ACHN (cell line): ENCODE results near the gene GDF11.

Experiments used
- DNase-seq: peaks from one replicate; pipeline ENCODE4 v3.0.0-alpha.2; 2015
- in situ Hi-C: cut with HindIII; loops from 2 replicates; pipeline ENCODE4 v1.10.0; 2017; ENCODE audit warnings: low sequenced_read_pairs, low pct_ligation_motif_present, low pct_unique_long_range_greater_than_20kb

Gene GDF11

GRCh38 chr12:55705782-55706402 lies 37.0 kb upstream of the GDF11 start:
- in situ Hi-C loops: no loop called here
- peak; percentile 46 for DNase-seq

DNA sequence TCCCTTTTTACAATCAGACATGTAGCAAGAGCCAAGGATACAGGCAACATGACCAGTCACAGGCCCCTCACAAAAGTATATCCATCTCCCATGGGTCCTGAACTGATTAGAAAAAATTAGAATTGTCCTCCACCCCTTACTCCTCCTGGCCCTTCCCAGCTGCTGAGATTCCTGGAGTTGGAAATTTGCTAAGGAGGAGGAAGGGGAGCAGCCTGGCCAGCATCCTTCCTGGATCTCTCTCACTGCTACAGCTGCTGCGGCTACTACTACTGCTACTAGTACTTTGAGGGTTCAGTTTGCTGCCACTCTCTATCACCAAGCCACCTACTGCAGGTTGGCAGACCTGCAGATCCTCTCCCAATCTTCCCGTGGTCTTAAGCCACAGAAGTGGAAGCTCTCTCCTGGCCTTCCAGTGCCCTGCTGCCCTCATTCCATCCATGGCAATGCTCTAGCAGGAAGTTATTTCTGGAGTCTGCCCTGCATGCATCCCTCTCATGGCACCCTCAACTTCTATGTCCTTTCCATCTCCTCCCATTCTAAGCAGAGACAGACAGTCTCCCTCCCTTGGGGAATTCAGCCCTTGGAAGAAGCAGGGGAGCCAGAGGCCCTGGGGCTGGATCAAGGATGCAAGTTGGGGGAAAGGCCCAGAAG lies 36.2 kb upstream of the GDF11 start:
- in situ Hi-C loops: no loop called here

GRCh38 chr12:55707219-55707671 lies 35.7 kb upstream of the GDF11 start:
- in situ Hi-C loops: no loop called here
- DNase-seq: peak; percentile 35

More for the DNA sequence above, 36.2 kb upstream of the GDF11 start:
- DNase-seq: no peak

DNA sequence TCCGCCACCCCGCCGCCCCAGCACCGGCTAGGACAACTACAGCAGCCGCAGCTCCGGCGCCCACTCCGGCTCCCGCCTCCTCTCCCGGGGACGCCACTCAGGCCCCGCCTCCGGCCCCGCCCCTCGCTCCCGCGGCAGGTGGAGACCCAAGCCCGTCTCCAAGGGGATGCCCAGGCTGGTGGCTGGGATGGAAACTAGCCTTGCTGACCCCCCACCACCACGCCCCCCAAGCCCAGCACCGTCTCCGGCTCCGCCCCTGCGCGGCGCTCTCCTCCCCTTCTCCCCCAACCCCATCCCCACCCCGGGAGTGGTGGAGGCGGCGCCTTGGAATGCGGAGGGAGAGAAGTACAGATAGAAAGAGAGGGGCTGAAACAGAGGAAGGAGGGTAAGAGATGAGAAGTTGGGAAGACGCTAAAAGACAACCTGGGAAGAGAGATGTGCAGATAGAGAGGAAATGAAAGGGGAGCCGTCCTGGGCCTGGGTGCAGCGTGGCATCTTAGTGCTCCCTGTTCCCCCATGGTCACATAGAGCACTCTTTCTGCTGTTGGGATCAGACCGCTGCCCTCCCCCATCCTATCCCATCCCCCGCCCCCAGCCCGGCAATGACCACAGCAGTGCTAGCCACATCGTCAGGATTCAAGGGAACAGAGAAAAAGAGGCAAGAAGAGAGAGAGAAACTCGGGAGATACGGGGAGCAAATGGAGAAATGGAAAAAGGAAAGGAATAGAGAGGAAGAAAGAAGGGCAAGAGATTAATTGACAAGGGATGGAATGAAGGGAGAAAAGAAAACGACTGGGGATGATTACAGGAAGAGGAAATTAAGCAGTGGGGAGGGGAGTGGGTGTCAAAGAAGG lies 34.9 kb upstream of the GDF11 start, which contains the start of gene ITGA7:
Gene ITGA7 (minus strand): TSS at position 64 of the 854 bp plus-strand sequence. CDS start 222 bp downstream, outside the sequence.
- in situ Hi-C loops: no loop called here
- peak; percentile 83 for DNase-seq

DNA sequence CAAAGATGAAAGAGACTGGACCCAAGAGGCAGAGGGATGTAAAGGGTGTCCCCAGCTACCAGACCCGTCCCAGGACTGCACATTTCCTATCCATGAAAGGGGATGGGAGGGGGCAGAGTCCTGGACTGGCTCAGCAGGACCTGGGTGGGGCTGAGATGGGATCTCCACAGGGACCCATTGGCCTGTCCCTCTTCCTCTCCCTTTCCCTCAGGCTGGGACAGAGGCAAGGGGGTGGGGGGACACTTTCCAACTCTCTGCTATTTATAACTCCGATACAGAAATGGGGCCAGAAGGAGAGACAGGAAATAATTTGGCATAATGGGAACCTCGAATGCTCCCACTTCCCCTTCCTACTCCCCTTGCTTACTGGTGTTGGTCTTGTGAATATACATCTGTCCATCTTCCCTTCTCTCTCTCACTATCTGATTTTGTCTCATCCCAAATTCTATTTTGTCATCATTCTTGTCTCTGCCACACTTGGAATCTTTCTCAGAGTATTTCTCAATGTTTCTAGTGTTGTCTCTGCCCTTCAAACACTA lies 34.2 kb upstream of the GDF11 start:
- in situ Hi-C loops: no loop called here
- no peak for DNase-seq

- in situ Hi-C loops: no loop called here
- no peak for DNase-seq
Measured at GRCh38 chr12:55711786-55712553, 31.0 kb upstream of the GDF11 start.

DNA sequence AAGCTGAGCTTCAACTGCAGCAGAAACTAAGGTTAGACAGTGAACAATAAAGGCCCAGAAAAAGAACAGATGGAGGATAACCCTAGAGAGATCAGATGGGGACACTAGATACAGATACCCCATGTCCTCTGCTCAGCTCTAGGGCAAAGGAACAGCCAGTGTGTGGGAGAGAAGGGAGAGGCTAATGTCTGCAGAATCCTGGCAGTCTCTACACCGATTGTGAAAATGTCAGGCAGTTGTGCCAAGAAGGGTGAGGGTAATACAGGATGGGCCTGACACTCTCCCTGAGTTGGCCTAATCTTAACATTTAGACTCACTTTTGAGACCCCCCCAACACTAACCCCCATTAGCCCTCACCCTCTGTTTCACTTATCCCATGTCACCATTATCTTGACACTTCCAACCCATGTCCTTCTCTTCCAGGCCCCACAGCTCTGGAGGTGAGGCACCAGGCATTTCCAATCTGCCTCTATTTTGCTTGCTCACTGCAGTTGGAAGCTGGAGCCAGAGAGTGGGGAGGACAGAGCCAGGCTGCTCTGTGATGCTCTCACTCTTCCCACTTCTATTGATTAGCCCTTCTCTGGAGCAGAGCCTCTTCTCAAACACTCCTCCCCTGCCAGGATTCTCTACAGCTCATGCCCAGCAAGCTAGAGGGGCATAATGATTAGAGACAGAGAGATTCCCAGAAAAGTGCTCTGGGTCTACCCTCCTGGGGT lies 30.1 kb upstream of the GDF11 start:
- in situ Hi-C loops: no loop called here
- no peak for DNase-seq

- in situ Hi-C loops: no loop called here
Measured at GRCh38 chr12:55713721-55714120, 29.2 kb upstream of the GDF11 start.

DNA sequence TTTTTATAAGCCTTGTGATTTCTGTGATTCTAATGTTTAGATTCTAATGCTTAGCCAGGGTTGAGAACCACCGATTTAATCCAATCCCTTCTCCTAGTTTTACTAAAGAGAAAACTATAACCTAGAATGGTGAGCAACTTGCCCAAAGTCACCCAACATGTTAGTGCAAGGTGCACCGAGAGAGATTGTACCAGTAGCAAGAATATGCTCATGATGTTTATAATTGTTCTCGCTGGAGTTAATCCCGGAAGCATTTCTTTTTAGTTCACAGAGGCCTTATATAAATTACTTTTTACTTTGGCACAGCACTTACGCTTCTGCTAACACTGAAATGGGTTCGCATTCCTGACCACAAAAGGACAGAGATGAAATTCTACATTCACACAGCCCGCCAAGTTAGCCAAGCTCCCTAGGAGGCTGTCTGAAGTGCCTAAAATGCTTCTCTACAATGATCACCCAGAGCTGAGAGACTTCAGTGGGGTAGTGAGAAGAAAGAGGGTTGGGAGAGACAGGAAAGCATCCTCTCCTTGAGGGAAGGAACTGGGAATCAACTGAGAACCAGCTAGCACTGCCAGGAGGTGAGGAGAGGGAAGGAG lies 27.7 kb upstream of the GDF11 start:
- in situ Hi-C loops: no loop called here
- DNase-seq: no peak

More at GRCh38 chr12:55713721-55714120, 29.2 kb upstream of the GDF11 start:
- DNase-seq: no peak

- in situ Hi-C loops: no loop called here
- peak; percentile 98 for DNase-seq
Measured at GRCh38 chr12:55715833-55716581, 26.9 kb upstream of the GDF11 start, which contains the start of gene BLOC1S1. Gene BLOC1S1, plus strand, starts transcription at chr12:55716046. Its CDS starts 6 bp downstream, at chr12:55716052.

GRCh38 chr12:55716582-55716957 lies 26.4 kb upstream of the GDF11 start:
- in situ Hi-C loops: no loop called here
- DNase-seq: no peak

DNA sequence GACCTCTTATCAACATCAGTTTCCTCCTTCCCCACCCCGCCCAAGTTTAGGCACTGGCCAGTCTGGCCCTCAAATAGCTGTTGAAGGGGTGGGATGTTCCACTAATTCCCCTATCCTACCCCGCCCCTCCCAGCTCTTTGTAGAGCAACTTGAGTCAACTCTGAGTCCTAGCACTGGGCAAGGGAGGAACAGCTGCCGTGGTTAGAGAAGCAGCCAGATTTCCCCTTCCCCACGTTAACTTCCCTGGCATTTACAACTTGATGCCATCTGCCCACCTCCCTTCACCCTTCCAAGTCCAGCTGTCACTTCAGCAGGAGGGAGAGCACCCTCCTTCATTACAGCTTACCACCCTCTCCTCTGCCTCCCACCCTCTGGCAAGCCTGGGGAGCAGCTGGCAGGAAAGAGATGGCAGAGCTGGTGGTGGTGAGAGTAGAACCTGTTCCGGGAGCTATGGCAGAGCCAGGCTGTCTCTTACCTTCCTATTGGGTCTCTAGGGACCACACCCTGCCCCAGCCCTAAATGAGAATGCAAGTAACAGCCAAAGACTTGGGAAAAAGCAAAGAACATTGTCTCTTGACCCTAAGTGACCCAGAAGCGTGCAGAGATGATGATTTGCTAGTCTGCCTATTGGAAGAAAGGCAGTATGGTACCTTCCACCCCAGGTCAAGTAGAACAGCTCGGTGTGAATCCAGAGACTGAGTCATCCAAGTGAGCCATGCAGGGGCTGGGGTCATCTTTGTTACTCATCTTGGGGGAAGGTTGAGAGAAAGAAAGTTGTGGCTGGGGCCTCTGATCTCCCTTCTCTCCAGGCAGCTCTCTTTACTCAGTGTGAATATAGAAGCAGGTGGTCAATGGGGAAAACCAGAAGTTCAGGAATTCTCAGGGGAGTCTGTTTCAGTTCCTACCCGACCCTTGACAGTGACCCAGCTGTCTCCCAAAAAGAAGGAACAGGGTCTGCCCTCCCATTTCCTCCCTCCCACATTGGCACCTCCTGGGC lies 25.6 kb upstream of the GDF11 start:
- in situ Hi-C loops: no loop called here
- peak; percentile 66 for DNase-seq

DNA sequence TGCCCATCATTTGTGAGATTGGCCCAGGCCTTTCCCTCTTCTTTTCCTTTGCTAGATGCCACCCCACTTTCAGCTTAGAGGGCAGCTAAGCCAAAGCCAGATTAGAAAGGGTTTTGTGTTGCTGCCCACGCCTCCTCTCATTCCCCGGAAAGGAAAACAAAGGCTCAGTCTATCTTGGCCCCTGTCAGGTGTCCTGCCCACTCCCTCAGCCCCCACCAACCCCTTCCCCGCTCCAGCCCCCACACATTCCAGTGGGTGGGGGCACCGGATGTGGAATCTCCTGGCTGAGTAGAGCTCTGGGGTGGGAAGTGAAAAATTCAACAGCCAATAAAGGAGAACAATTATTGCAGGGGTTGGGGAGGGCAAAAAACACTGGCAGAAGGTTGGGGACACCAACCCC lies 24.9 kb upstream of the GDF11 start:
- DNase-seq: no peak
- in situ Hi-C loops: no loop called here

DNA sequence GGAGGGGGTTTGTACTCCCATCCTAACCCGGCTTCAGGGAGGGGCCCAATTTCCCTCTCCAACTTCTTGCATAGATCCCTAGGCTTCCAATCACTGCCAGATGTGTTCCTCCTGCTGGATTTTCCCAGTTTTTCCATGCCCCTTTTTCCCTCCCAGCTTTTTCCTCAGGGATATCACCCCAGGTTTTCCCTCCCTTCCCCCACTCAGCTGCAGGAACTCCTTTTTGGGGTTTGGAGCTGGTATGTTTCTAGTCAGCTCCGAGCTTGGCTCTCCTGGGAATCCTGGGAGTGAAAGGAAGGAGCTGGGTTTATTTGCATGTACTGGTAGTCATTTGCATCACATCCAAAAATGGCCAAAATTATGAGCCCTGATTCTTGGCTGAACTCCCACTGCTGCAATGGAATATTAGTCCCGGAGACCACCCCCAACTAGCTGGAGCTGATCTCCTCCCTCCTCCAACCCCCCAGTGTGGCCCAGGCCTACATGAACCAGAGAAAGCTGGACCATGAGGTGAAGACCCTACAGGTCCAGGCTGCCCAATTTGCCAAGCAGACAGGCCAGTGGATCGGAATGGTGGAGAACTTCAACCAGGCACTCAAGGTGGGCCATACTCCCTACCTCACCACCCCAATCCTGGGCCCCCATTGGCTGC lies 24.2 kb upstream of the GDF11 start:
- in situ Hi-C loops: no loop called here
- no peak for DNase-seq

- no peak for DNase-seq
Measured at GRCh38 chr12:55719371-55719770, 23.6 kb upstream of the GDF11 start.

More at GRCh38 chr12:55719371-55719770, 23.6 kb upstream of the GDF11 start:
- in situ Hi-C loops: no loop called here
